Glomerular visceral epithelial cell (primary cell): ENCODE data around the gene DLEC1.

ENCODE experiments used
- DNase-seq: peaks from one replicate; pipeline ENCODE4 v3.0.0-alpha.2; 2016; ENCODE audit errors: extremely low spot score

DLEC1 gene

DNA sequence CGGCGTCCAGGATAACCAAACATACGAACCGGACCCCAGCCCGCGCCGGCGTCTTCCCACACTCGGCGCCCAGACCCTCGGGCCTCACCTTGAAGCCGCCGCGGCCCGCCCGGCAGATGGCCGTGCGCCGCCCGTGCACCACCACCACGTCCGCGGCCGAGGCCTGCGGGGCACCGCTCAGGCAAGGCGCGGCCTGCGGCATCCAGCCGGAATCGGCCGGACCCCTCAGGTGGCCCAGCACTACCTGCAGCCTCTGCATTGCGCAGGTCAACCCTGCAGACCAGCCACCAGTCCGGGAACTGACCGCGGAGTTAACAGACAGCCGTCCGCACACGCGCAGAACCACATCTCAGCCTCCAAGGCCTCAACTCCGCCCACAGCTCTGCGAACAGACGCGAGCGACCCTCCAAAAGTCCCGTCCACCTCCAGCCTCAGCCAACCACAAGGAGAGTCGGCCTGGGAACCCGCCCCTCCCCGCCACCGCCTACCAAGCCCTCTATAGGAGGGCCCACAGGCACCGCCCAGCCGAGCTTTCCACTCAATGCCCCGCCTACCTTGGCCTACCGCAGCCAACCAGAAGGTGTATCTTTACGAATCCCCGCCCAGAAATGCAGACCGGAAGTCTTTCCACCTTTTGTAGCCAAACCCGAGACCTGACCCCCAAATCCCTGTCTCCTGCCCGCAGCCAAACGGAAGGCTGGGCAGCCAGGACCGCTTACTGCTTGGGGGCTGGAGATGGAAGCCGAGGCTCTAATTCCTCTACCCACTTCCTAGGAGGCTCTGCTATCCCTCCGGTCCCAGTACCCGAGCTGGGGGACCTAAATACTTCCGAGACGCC is 98.0 kb downstream of the DLEC1 start, which contains the start of gene ACAA1:
Gene ACAA1 (minus strand): TSS at position 351 of the 838 bp plus-strand sequence. CDS start 92 bp downstream, at position 259.
- DNase-seq: peak; percentile 99

- no peak for DNase-seq
Observed at GRCh38 chr3:38137615-38138348, 98.8 kb downstream of the DLEC1 start.

- DNase-seq: peak; percentile 63
Observed at GRCh38 chr3:38138349-38139190, 99.6 kb downstream of the DLEC1 start, which contains the start of gene MYD88. Gene MYD88, plus strand, starts transcription at chr3:38138661. Its CDS starts 40 bp downstream, at chr3:38138701.

DNA sequence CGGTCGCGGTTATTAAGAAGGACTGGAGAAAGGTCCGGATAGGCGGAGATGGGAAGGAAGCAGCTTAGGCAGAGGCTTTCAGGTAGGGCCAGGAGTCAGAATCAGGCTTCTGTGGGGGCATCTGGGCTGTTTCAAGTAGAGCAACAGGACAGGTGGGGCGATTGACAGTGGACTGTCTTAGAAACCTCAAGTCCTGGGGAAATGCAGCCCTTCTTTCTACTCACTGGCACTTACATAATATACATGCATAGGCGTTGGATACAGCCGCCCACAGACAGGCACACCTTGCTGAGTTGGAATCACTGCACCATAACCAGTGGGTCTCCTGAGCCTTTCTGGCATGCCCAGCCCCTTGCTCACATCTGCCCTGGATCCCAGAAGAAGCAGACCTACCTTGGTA is 100.2 kb downstream of the DLEC1 start:
- DNase-seq: no peak

- no peak for DNase-seq
Observed at GRCh38 chr3:38139652-38140051, 100.6 kb downstream of the DLEC1 start.

- no peak for DNase-seq
Observed at GRCh38 chr3:38140326-38141172, 101.5 kb downstream of the DLEC1 start.

DNA sequence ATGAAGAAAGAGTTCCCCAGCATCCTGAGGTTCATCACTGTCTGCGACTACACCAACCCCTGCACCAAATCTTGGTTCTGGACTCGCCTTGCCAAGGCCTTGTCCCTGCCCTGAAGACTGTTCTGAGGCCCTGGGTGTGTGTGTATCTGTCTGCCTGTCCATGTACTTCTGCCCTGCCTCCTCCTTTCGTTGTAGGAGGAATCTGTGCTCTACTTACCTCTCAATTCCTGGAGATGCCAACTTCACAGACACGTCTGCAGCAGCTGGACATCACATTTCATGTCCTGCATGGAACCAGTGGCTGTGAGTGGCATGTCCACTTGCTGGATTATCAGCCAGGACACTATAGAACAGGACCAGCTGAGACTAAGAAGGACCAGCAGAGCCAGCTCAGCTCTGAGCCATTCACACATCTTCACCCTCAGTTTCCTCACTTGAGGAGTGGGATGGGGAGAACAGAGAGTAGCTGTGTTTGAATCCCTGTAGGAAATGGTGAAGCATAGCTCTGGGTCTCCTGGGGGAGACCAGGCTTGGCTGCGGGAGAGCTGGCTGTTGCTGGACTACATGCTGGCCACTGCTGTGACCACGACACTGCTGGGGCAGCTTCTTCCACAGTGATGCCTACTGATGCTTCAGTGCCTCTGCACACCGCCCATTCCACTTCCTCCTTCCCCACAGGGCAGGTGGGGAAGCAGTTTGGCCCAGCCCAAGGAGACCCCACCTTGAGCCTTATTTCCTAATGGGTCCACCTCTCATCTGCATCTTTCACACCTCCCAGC is 102.4 kb downstream of the DLEC1 start:
- DNase-seq: no peak

GRCh38 chr3:38141952-38142273 is 102.9 kb downstream of the DLEC1 start:
- peak; percentile 53 for DNase-seq

GRCh38 chr3:38142959-38143358 is 104.0 kb downstream of the DLEC1 start:
- no peak for DNase-seq

- DNase-seq: no peak
Observed at GRCh38 chr3:38143511-38143910, 104.5 kb downstream of the DLEC1 start.

GRCh38 chr3:38146504-38146903 is 107.5 kb downstream of the DLEC1 start:
- no peak for DNase-seq

- no peak for DNase-seq
Observed at GRCh38 chr3:38147421-38147820, 108.4 kb downstream of the DLEC1 start.

DNA sequence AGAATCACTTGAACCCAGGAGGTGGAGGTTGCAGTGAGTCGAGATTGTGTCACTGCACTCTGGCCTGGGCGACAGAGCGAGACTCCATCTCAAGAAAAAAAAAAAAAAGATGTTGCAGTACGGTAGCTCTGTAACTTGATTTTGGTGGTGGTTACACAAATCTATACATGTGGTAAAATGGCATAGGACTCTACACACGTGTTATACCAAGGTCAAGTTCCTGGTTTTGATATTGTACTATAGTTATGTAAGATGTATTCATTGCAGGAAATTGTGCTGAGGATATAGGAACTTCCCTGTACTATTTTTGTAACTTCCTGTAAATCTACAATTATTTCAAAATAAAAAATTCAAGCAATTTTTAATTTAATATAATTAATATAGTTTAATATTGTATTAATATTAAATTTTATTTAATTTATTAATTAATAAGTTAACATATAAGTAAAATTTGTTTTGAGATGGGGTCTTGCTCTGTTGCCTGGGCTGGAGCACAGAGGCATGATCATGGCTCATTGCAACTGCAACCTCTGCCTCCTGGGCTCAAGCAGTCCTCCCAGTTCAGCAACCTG is 109.4 kb downstream of the DLEC1 start:
- no peak for DNase-seq

DNA sequence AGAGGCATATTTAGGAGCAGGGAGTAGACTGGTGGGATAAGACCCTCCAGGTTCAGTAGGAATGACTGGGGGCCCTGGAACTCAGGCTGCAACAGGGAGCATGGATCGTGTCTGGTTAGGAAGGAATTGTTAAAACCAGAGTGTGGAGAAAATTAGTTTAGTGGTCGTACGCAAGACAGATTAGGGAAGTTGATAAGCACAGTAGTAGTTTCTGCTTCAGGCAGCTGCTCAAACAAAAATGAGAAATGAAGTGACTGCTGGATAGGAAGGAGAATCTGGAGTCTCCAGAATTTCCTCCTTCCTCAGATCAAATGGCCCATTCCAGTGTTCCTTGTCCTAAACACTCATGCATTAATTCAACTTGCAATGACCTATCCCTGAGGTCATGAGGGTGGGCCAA is 110.7 kb downstream of the DLEC1 start:
- no peak for DNase-seq

GRCh38 chr3:38150780-38151528 is 111.9 kb downstream of the DLEC1 start:
- no peak for DNase-seq

DNA sequence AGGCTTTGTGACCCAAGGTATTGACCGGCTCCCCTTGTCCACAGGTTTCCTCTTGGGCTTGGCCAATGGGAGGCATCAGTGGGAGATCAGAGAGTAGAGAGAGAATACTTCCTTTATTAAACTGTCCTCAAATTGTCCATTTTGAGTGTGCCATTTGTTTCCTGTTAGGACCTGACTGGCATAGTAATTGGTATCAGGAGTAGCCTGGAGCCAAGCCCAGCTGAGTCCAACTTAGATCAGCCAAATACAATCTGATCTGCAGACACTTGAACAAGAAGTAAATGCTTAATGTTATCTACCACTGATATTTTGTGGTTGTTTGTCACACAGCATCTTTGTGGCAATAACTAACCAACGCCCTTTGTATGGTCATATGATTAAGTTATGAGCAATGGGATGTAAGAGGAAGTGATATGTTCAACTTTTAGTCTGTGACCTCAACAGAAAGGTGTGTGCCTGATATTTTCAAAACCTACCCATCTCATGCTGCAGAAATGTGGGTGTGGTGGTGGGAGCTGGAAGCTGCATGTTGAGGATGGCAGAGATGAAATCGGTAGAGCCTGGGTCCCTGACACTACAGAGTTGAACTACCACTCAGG is 112.8 kb downstream of the DLEC1 start:
- no peak for DNase-seq

DNA sequence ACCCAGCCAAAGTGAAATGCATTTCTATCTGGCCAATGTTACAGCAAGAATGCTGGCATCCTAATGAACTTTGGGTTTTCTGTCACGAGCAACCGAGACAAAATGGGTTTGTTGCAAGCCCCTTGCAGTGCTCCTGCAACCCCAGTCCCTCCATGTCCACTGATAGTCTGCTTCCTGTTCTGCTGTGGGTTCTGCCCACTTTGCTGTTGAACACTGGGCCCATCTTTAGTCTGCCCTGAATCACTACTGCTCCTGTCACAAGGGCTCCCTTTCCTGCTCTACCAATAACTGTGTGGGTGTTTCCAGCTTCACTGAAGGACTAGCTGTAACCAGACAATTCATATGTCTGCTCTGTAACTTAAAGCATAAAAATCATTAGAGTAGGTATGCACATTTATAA is 113.6 kb downstream of the DLEC1 start:
- no peak for DNase-seq

- no peak for DNase-seq
Observed at GRCh38 chr3:38153221-38153620, 114.2 kb downstream of the DLEC1 start.

DNA sequence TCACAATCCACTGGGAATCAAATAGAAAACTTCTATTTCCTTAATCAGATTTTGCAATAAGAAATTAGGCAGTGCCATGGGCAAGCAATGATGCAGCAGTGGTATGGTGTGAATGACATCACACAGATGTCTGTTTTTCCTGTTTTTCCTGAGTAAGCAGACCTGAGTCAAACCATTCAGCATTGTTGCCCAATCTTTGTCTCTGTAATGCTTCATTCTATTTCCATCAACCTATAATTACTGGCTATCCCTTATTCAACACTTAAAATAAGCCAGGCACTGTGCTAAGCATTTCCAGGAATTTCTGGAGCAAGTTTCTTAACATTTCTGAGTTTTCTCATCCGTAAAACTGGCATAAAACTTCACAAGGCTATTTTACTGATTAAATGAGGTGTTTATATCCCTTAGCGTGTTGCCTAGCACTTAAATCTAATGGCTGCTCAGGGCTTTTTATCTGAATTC is 115.1 kb downstream of the DLEC1 start:
- DNase-seq: no peak
